ENCODE data around the gene SCAMP2. TPM values are rescaled to one million over a fixed set of nuclear protein-coding genes. Genes with fewer than 3 reads are reported as not detected.

Gene SCAMP2
- total RNA-seq, 1 experiment from 2014 or later, result 94.4 TPM

DNA sequence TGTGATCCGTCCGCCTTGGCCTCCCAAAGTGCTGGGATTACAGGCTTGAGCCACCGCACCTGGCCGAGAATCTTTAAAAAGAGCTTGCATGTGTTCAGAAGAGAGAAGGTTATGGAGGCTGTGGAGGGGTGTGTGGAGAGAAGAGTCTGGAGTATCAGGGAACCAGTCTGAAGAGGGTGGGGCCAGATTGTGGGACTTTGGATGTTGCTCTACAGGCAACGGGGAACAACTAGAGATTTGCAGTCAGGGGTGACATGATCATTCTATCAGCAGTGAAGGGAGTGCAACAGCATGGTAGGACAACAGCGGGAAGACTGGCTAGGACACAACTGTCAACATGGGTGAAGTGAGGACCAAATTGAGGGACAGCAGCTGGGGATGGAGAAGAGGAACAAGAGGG is 8.9 kb downstream of the SCAMP2 start:
- no peak for DNase-seq (ENCODE audit: low spot score)
- BruUV-seq (replicated peaks), result no TSS peak
- intact Hi-C loops (cut with micrococcal nuclease; ENCODE audit: unreplicated experiment), result no loop called here
- ChIA-PET CTCF (no interaction called here), POLR2A (ENCODE audit: low non-redundant PET) (no interaction called here)
- Histone ChIP-seq H3K4me1 (ENCODE audit: insufficient read depth, low read length, poor library complexity, severe bottlenecking) (peaks cover 9% of the 10 kb centered on the region), H3K36me3 (ENCODE audit: insufficient read depth, low read length, poor library complexity, severe bottlenecking) (peaks cover 14% of the 10 kb centered on the region), H3K9me3 (ENCODE audit: low read depth, low read length, poor library complexity, severe bottlenecking) (peaks cover 9% of the 10 kb centered on the region), H3K4me3 (ENCODE audit: low read depth, low read length, poor library complexity, severe bottlenecking) (no peak overlapping the region), H3K27me3 (replicated peaks; ENCODE audit: insufficient read depth, low read depth, low read length, poor library complexity) (no peaks in the 10 kb centered on the region), H3K27ac (ENCODE audit: low read depth, low read length, poor library complexity, severe bottlenecking) (no peak overlapping the region)
- no peak for TF ChIP-seq EZH2 (IDR thresholded peaks at IDR 0.05; ENCODE audit: borderline replicate concordance, low read depth, low read length, poor library complexity, severe bottlenecking)
- TF ChIP-seq, protein P1, sequence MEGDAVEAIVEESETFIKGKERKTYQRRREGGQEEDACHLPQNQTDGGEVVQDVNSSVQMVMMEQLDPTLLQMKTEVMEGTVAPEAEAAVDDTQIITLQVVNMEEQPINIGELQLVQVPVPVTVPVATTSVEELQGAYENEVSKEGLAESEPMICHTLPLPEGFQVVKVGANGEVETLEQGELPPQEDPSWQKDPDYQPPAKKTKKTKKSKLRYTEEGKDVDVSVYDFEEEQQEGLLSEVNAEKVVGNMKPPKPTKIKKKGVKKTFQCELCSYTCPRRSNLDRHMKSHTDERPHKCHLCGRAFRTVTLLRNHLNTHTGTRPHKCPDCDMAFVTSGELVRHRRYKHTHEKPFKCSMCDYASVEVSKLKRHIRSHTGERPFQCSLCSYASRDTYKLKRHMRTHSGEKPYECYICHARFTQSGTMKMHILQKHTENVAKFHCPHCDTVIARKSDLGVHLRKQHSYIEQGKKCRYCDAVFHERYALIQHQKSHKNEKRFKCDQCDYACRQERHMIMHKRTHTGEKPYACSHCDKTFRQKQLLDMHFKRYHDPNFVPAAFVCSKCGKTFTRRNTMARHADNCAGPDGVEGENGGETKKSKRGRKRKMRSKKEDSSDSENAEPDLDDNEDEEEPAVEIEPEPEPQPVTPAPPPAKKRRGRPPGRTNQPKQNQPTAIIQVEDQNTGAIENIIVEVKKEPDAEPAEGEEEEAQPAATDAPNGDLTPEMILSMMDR (conservative IDR thresholded peaks at IDR 0.05; ENCODE audit: low read depth, low read length), result no peak

DNA sequence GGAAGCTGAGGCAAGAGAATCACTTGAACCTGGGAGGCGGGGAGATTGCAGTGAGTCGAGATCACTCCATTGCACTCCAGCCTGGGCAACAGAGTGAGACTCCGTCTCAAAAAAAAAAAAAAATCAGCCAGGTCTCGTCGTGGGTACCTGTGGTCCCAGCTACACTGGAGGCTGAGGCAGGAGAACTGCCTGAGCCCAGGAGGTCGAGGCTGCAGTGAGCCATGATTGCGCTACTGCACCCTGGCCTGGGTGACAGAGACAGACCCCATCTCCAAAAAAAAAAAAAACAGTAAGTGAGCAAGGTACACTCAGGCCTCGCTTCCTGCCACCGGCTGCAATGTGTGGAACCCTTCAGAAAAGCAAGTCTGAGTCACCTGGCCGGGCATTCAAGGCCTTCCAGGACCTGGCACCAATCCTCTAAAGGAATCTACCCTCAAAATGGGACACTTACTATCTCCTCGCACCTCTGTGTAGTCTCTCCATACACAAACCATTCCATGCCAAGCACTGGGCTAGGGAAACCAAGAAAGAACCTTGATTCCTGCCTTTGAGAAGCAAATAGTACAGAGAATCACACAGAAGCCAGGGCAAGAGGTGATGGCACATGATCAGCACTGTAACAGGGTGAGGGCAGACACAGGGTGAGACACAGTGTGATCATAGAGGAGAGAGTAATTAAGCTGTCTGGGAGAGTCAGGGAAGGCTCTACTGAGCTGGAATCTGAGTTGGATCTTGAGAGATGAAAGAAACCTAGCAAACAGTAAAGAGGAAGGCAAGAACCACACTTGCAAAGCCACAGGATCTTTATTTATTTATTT is 9.7 kb downstream of the SCAMP2 start:
- BruUV-seq (replicated peaks), result no TSS peak
- H3K4me3 ChIP-seq (ENCODE audit: low read depth, low read length, poor library complexity, severe bottlenecking), result no peak overlapping the region
- ChIA-PET CTCF (no interaction called here), POLR2A (ENCODE audit: low non-redundant PET) (no interaction called here)
- intact Hi-C loops (cut with micrococcal nuclease; ENCODE audit: unreplicated experiment), result no loop called here
- no peak for DNase-seq (ENCODE audit: low spot score)
- H3K9me3 ChIP-seq (ENCODE audit: low read depth, low read length, poor library complexity, severe bottlenecking), result peaks cover 7% of the 10 kb centered on the region
- H3K4me1 ChIP-seq (ENCODE audit: insufficient read depth, low read length, poor library complexity, severe bottlenecking), result peaks cover 7% of the 10 kb centered on the region
- no peak for TF ChIP-seq EZH2 (IDR thresholded peaks at IDR 0.05; ENCODE audit: borderline replicate concordance, low read depth, low read length, poor library complexity, severe bottlenecking)
- TF ChIP-seq, protein P1 (conservative IDR thresholded peaks at IDR 0.05; ENCODE audit: low read depth, low read length), result no peak
- H3K36me3 ChIP-seq (ENCODE audit: insufficient read depth, low read length, poor library complexity, severe bottlenecking), result peaks cover 12% of the 10 kb centered on the region
- no peaks in the 10 kb centered on the region for H3K27me3 ChIP-seq (replicated peaks; ENCODE audit: insufficient read depth, low read depth, low read length, poor library complexity)
- no peak overlapping the region for H3K27ac ChIP-seq (ENCODE audit: low read depth, low read length, poor library complexity, severe bottlenecking)

DNA sequence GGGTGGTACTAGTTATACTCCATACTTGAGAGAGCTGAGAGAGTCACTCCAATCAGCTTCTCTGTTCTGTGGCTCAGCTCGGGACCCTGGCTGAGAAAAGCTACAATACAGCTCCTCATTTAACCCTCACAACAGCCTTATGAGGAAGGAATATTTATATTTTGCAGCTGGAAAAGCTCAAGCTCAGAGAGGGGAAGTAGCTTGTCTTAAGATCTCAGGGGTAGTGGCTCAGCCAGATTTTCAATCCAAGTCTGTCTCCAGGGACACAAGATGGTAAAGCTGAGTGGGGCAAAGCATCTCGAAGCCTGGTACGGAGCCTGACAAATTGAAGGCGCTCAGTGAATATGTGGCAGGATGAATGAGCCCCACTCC is 14.8 kb downstream of the SCAMP2 start:
- no peaks in the 10 kb centered on the region for H3K27me3 ChIP-seq (replicated peaks; ENCODE audit: insufficient read depth, low read depth, low read length, poor library complexity)
- ChIA-PET CTCF (interaction anchor here (0.6 kb wide), 1 partner anchor 22 kb away, joined by 4 read pairs; no protein-coding TSS in a partner anchor), POLR2A (ENCODE audit: low non-redundant PET) (no interaction called here)
- intact Hi-C loops (cut with micrococcal nuclease; ENCODE audit: unreplicated experiment), result no loop called here
- DNase-seq (ENCODE audit: low spot score), result no peak
- BruUV-seq (replicated peaks), result no TSS peak
- peak overlapping the region; percentile 30 for H3K27ac ChIP-seq (ENCODE audit: low read depth, low read length, poor library complexity, severe bottlenecking)
- no peak overlapping the region for H3K4me3 ChIP-seq (ENCODE audit: low read depth, low read length, poor library complexity, severe bottlenecking)
- H3K9me3 ChIP-seq (ENCODE audit: low read depth, low read length, poor library complexity, severe bottlenecking), result no peaks in the 10 kb centered on the region
- H3K36me3 ChIP-seq (ENCODE audit: insufficient read depth, low read length, poor library complexity, severe bottlenecking), result peaks cover 12% of the 10 kb centered on the region
- H3K4me1 ChIP-seq (ENCODE audit: insufficient read depth, low read length, poor library complexity, severe bottlenecking), result no peaks in the 10 kb centered on the region
- TF ChIP-seq, protein P1 (conservative IDR thresholded peaks at IDR 0.05; ENCODE audit: low read depth, low read length), result no peak
- no peak for TF ChIP-seq EZH2 (IDR thresholded peaks at IDR 0.05; ENCODE audit: borderline replicate concordance, low read depth, low read length, poor library complexity, severe bottlenecking)
